PC-3 (cell line): Measurements from ENCODE around the gene PCNT. TPM values are rescaled to one million over a fixed set of nuclear protein-coding genes. Genes with fewer than 3 reads are reported as not detected.

ENCODE experiments used
- ATAC-seq: fragments of 200-7000 bp; cut with Tn5 transposase; 2 replicates; pipeline ENCODE4 v1.9.1; 2020; ENCODE audit warnings: mild to moderate bottlenecking, moderate library complexity
- BruUV-seq: library from RNA; stranded (reverse); fragments of 400-500 nt; replicated peaks from 2 replicates; lab custom pipeline; 2021; lab: Mats Ljungman, UMichigan
- CTCF ChIA-PET: fragments of 300-600 bp; sonication (Branson Sonifier 250); formaldehyde crosslinking; loops from one replicate; lab custom pipeline; 2022; ENCODE audit warnings: antibody characterized with exemption; lab: Charles Lee
- POLR2A ChIA-PET: fragments of 300-600 bp; sonication (Branson Sonifier 250); formaldehyde crosslinking; loops from one replicate; lab custom pipeline; 2022; ENCODE audit warnings: antibody characterized with exemption; ENCODE audit not compliant: unreplicated experiment; lab: Charles Lee
- DNase-seq: peaks from one replicate; pipeline ENCODE4 v3.0.0-alpha.2; 2015
- H2AFZ ChIP-seq: fragments of 300-600 bp; sonication (generic); 2 replicates; pipeline ENCODE4 v1.6.0; 2016; ENCODE audit warnings: antibody characterized with exemption, low read length
- H3F3A ChIP-seq: fragments of 300-600 bp; sonication (generic); one replicate; pipeline ENCODE4 v1.6.0; 2017; ENCODE audit warnings: antibody characterized with exemption, low read length, control low read depth, mild to moderate bottlenecking; ENCODE audit not compliant: unreplicated experiment
- H3K27ac ChIP-seq: fragments of 300-600 bp; sonication (generic); 2 replicates; pipeline ENCODE4 v1.5.1; 2016; ENCODE audit warnings: mild to moderate bottlenecking, low read length
- H3K27me3 ChIP-seq: fragments of 300-600 bp; sonication (generic); 2 replicates; pipeline ENCODE4 v1.6.1; 2016; ENCODE audit warnings: low read length, mixed read lengths
- H3K36me3 ChIP-seq: fragments of 300-600 bp; sonication (generic); 2 replicates; pipeline ENCODE4 v1.6.1; 2016; ENCODE audit warnings: low read depth, mixed run types, low read length, mixed read lengths
- H3K4me1 ChIP-seq: fragments of 300-600 bp; sonication (generic); 2 replicates; pipeline ENCODE4 v1.5.1; 2016; ENCODE audit warnings: low read length; ENCODE audit not compliant: insufficient read depth
- H3K4me2 ChIP-seq: fragments of 300-600 bp; sonication (generic); 2 replicates; pipeline ENCODE4 v1.6.0; 2016; ENCODE audit warnings: low read length
- H3K4me3 ChIP-seq: fragments of 300-600 bp; sonication (generic); 2 replicates; pipeline ENCODE4 v1.5.1; 2016; ENCODE audit warnings: mild to moderate bottlenecking, low read length, mixed read lengths
- H3K79me2 ChIP-seq: fragments of 300-600 bp; sonication (generic); 2 replicates; pipeline ENCODE4 v1.6.1; 2017; ENCODE audit warnings: low read length, mixed read lengths
- H3K9ac ChIP-seq: fragments of 300-600 bp; sonication (generic); 2 replicates; pipeline ENCODE4 v1.6.0; 2016; ENCODE audit warnings: mild to moderate bottlenecking, low read length
- H3K9me2 ChIP-seq: fragments of 300-600 bp; sonication (generic); replicated peaks from 2 replicates; pipeline ENCODE4 v1.6.1; 2016; ENCODE audit warnings: mixed run types, low read length, mixed read lengths
- H3K9me3 ChIP-seq: fragments of 300-600 bp; sonication (generic); 2 replicates; pipeline ENCODE4 v1.6.1; 2016; ENCODE audit warnings: low read length, mixed read lengths
- H4K20me1 ChIP-seq: fragments of 300-600 bp; sonication (generic); 2 replicates; pipeline ENCODE4 v1.6.1; 2016; ENCODE audit warnings: low read length, mixed read lengths
- CTCF ChIP-seq: fragments of 300-600 bp; sonication (generic); conservative IDR thresholded peaks from 2 replicates; pipeline ENCODE4 v1.5.1; 2017; ENCODE audit warnings: antibody characterized with exemption, low read depth, mild to moderate bottlenecking, low read length
- EZH2 ChIP-seq: fragments of 300-600 bp; sonication (generic); IDR thresholded peaks from one replicate; pipeline ENCODE4 v1.6.1; 2017; ENCODE audit warnings: antibody characterized with exemption, mild to moderate bottlenecking, low read length; ENCODE audit not compliant: unreplicated experiment
- EZH2phosphoT487 ChIP-seq: fragments of 300-600 bp; sonication (generic); IDR thresholded peaks from 2 replicates; pipeline ENCODE4 v1.6.1; 2018; ENCODE audit warnings: mild to moderate bottlenecking, antibody characterized with exemption, low read length, borderline replicate concordance
- intact Hi-C: fragments of 100-400 bp; cut with micrococcal nuclease; formaldehyde crosslinking; loops from 2 replicates; pipeline ENCODE4 v1.9.0; 2023
- total RNA-seq: library from RNA; depleted of rRNA; stranded (reverse); fragments of >200 nt; gene quantifications from 2 replicates; pipeline ENCODE4 v1.2.3, GENCODE V29; 2014

The PCNT gene
- total RNA-seq, 1 experiment from 2014 or later: 51.4 TPM

- Histone ChIP-seq H3K4me3 (no peak overlapping the region), H3K79me2 (no peaks in the 10 kb centered on the region), H3K4me1 (no peaks in the 10 kb centered on the region), H3F3A (no peaks in the 10 kb centered on the region), H3K9ac (no peak overlapping the region), H3K9me3 (no peaks in the 10 kb centered on the region), H3K4me2 (no peak overlapping the region), H3K27ac (no peak overlapping the region), H3K9me2 (no peaks in the 10 kb centered on the region), H3K36me3 (peaks cover 17% of the 10 kb centered on the region), H2AFZ (no peak overlapping the region), H4K20me1 (no peaks in the 10 kb centered on the region), H3K27me3 (no peaks in the 10 kb centered on the region)
- ATAC-seq: no peak
- CTCF ChIA-PET: no interaction called here
- no peak for DNase-seq
- POLR2A ChIA-PET: no interaction called here
- TF ChIP-seq CTCF (no peak), EZH2 (no peak), EZH2phosphoT487 (no peak)
- BruUV-seq: no TSS peak
- intact Hi-C loops: no loop called here
Observed at GRCh38 chr21:46404306-46404705, 80.3 kb downstream of the PCNT start.

GRCh38 chr21:46406001-46406400 is 82.0 kb downstream of the PCNT start:
- H3F3A ChIP-seq: no peaks in the 10 kb centered on the region
- H3K9me3 ChIP-seq: no peaks in the 10 kb centered on the region
- no peaks in the 10 kb centered on the region for H3K79me2 ChIP-seq
- no peaks in the 10 kb centered on the region for H3K27me3 ChIP-seq
- no peak overlapping the region for H3K27ac ChIP-seq
- ChIA-PET POLR2A (no interaction called here), CTCF (no interaction called here)
- TF ChIP-seq EZH2phosphoT487 (no peak), CTCF (no peak), EZH2 (no peak)
- H4K20me1 ChIP-seq: no peaks in the 10 kb centered on the region
- no peak overlapping the region for H3K4me3 ChIP-seq
- H3K4me2 ChIP-seq: no peak overlapping the region
- H3K9me2 ChIP-seq: no peaks in the 10 kb centered on the region
- no peak overlapping the region for H2AFZ ChIP-seq
- no TSS peak for BruUV-seq
- intact Hi-C loops: no loop called here
- peaks cover 18% of the 10 kb centered on the region for H3K36me3 ChIP-seq
- H3K4me1 ChIP-seq: no peaks in the 10 kb centered on the region
- no peak overlapping the region for H3K9ac ChIP-seq
- DNase-seq: no peak
- ATAC-seq: no peak

GRCh38 chr21:46409641-46410406 is 85.9 kb downstream of the PCNT start:
- Histone ChIP-seq H3K9ac (no peak overlapping the region), H3K9me2 (no peaks in the 10 kb centered on the region), H3K79me2 (no peaks in the 10 kb centered on the region), H3K27ac (no peak overlapping the region), H3K27me3 (no peaks in the 10 kb centered on the region), H3K4me2 (no peak overlapping the region), H3K4me1 (no peaks in the 10 kb centered on the region), H3K36me3 (peaks cover 21% of the 10 kb centered on the region; the same call in 1 of the 2 replicates), H4K20me1 (no peaks in the 10 kb centered on the region), H3F3A (no peaks in the 10 kb centered on the region), H3K4me3 (no peak overlapping the region), H2AFZ (no peak overlapping the region), H3K9me3 (no peaks in the 10 kb centered on the region)
- intact Hi-C loops: no loop called here
- DNase-seq (no peak), ATAC-seq (no peak)
- CTCF ChIA-PET: no interaction called here
- BruUV-seq: no TSS peak
- POLR2A ChIA-PET: no interaction called here
- TF ChIP-seq EZH2phosphoT487 (no peak), CTCF (no peak), EZH2 (no peak)
